HepG2 (cell line): ENCODE measurements around the gene MRI1. TPM values are rescaled to one million over a fixed set of nuclear protein-coding genes. Genes with fewer than 3 reads are reported as not detected.
A peak's percentile ranks its signal among the peaks of the same experiment; 100 is the strongest.

ENCODE experiments used
- AGO1 ChIP-seq: fragments of 200-400 bp; formaldehyde crosslinking; IDR thresholded peaks from 2 replicates; pipeline ENCODE4 v1.6.1; 2017; ENCODE audit warnings: mild to moderate bottlenecking, low read depth, low read length, moderate library complexity; ENCODE audit not compliant: poor library complexity, severe bottlenecking
- ARNT ChIP-seq: fragments of 450-650 bp; IDR thresholded peaks from 2 replicates; pipeline ENCODE4 v1.6.1; 2017
- CC2D1A ChIP-seq: sonication (generic); formaldehyde crosslinking; IDR thresholded peaks from 2 replicates; pipeline ENCODE4 v1.8.1; 2023; ENCODE audit warnings: mild to moderate bottlenecking, missing genetic modification reagents
- FOXJ3 ChIP-seq: sonication (generic); formaldehyde crosslinking; IDR thresholded peaks from 2 replicates; pipeline ENCODE4 v1.4.0; 2020; ENCODE audit warnings: missing genetic modification reagents, mild to moderate bottlenecking, borderline replicate concordance
- FOXK1 ChIP-seq: sonication (generic); formaldehyde crosslinking; IDR thresholded peaks from 2 replicates; pipeline ENCODE4 v1.4.0; 2020; ENCODE audit warnings: low read depth, missing genetic modification reagents, borderline replicate concordance
- KLF13 ChIP-seq: sonication (generic); formaldehyde crosslinking; IDR thresholded peaks from 2 replicates; pipeline ENCODE4 v1.4.0; 2020; ENCODE audit warnings: mild to moderate bottlenecking, missing genetic modification reagents
- MEF2D ChIP-seq: sonication (generic); formaldehyde crosslinking; IDR thresholded peaks from 2 replicates; pipeline ENCODE4 v1.5.1; 2020; ENCODE audit warnings: mild to moderate bottlenecking, missing genetic modification reagents
- NONO ChIP-seq, 2 experiments: fragments of 450-650 bp in 1 of 2; sonication (generic) in 1 of 2; formaldehyde crosslinking in 1 of 2; IDR thresholded peaks in 1 of 2; conservative IDR thresholded peaks in 1 of 2; 2 replicates each; pipeline versions ENCODE4 v1.6.1 to v1.8.0; 2017 to 2022; ENCODE audit warnings: mild to moderate bottlenecking in 1 of 2, missing genetic modification reagents in 1 of 2, moderate library complexity in 1 of 2
- NRL ChIP-seq: sonication (generic); formaldehyde crosslinking; IDR thresholded peaks from 2 replicates; pipeline ENCODE4 v1.5.0; 2020; ENCODE audit warnings: missing genetic modification reagents, mild to moderate bottlenecking, moderate library complexity, borderline replicate concordance
- RFX5 ChIP-seq: IDR thresholded peaks from 2 replicates; pipeline ENCODE4 v1.6.1; 2011; ENCODE audit warnings: low read depth, low read length, improper control_type of control experiment
- SMARCC2 ChIP-seq: fragments of 450-650 bp; IDR thresholded peaks from 2 replicates; pipeline ENCODE4 v1.6.1; 2017; ENCODE audit warnings: antibody characterized with exemption, mild to moderate bottlenecking
- ZC3H4 ChIP-seq: sonication (generic); formaldehyde crosslinking; IDR thresholded peaks from 2 replicates; pipeline ENCODE4 v1.4.0; 2020; ENCODE audit warnings: missing genetic modification reagents, borderline replicate concordance
- ZEB1 ChIP-seq: IDR thresholded peaks from 2 replicates; pipeline ENCODE4 v1.6.1; 2012; ENCODE audit warnings: mild to moderate bottlenecking, low read depth, inconsistent platforms; ENCODE audit not compliant: insufficient replicate concordance
- ZFP36 ChIP-seq: fragments of 150-350 bp; IDR thresholded peaks from 2 replicates; pipeline ENCODE4 v1.6.1; 2018; ENCODE audit warnings: borderline replicate concordance, low read length, low read depth; ENCODE audit not compliant: partially characterized antibody
- ZFY ChIP-seq: sonication (generic); formaldehyde crosslinking; IDR thresholded peaks from 2 replicates; pipeline ENCODE4 v1.4.0; 2020; ENCODE audit warnings: missing genetic modification reagents
- ZNF367 ChIP-seq: sonication (generic); formaldehyde crosslinking; IDR thresholded peaks from 2 replicates; pipeline ENCODE4 v1.4.0; 2020; ENCODE audit warnings: missing genetic modification reagents, borderline replicate concordance
- ZNF558 ChIP-seq: sonication (generic); formaldehyde crosslinking; IDR thresholded peaks from 2 replicates; pipeline ENCODE4 v1.9.0; 2022; ENCODE audit warnings: mild to moderate bottlenecking, missing genetic modification reagents, borderline replicate concordance
- ZNF615 ChIP-seq: sonication (generic); formaldehyde crosslinking; IDR thresholded peaks from 2 replicates; pipeline ENCODE4 v1.5.0; 2020; ENCODE audit warnings: mild to moderate bottlenecking, missing genetic modification reagents, borderline replicate concordance
- ZNF619 ChIP-seq: sonication (generic); formaldehyde crosslinking; IDR thresholded peaks from 2 replicates; pipeline ENCODE4 v1.4.0; 2020; ENCODE audit warnings: mild to moderate bottlenecking, missing genetic modification reagents
- polyA plus RNA-seq, 8 experiments: library from polyadenylated mRNA; depleted of rRNA in 3 of 8; stranded (reverse) in 7 of 8; unstranded in 1 of 8; fragments of >200 nt; fragmentation: Illumina TruSeq in 4 of 8; extraction: Trizol in 4 of 8; gene quantifications; 2 replicates each; pipeline versions ENCODE4 v1.2.1 to v1.2.3, GENCODE V29; 2011 to 2016; ENCODE audit warnings: low read depth in 4 of 8, missing spikeins in 1 of 8, mixed read lengths in 1 of 8; ENCODE audit not compliant: insufficient read depth in 1 of 8
- total RNA-seq, 5 experiments: library from RNA; depleted of rRNA; stranded (reverse); fragments of >200 nt; fragmentation: Illumina TruSeq; extraction: Trizol; gene quantifications; 2 replicates each; pipeline ENCODE4 v1.2.3, GENCODE V29; 2016; ENCODE audit warnings: low read depth in 1 of 5
- TF ChIP-seq, protein P1 (sequence below): sonication (generic); formaldehyde crosslinking; IDR thresholded peaks from 2 replicates; pipeline ENCODE4 v1.5.0; 2020; ENCODE audit warnings: missing genetic modification reagents
- TF ChIP-seq, protein P2 (sequence below): sonication (generic); formaldehyde crosslinking; IDR thresholded peaks from 2 replicates; pipeline ENCODE4 v1.5.0; 2020; ENCODE audit warnings: missing genetic modification reagents, mild to moderate bottlenecking, borderline replicate concordance
- TF ChIP-seq, protein P3 (sequence below), 2 experiments: IDR thresholded peaks; 2 replicates each; pipeline ENCODE4 v1.6.1; 2011 to 2012; ENCODE audit warnings: low read length in 2 of 2, borderline replicate concordance in 1 of 2, low read depth in 1 of 2, mild to moderate bottlenecking in 1 of 2, moderate library complexity in 1 of 2

MRI1 gene
- total and polyA plus RNA-seq, 2 of the 13 experiments (the other 11 are each of a cell fraction or from before 2014, with no cell fraction given) = 20.1 to 20.6 TPM

DNA sequence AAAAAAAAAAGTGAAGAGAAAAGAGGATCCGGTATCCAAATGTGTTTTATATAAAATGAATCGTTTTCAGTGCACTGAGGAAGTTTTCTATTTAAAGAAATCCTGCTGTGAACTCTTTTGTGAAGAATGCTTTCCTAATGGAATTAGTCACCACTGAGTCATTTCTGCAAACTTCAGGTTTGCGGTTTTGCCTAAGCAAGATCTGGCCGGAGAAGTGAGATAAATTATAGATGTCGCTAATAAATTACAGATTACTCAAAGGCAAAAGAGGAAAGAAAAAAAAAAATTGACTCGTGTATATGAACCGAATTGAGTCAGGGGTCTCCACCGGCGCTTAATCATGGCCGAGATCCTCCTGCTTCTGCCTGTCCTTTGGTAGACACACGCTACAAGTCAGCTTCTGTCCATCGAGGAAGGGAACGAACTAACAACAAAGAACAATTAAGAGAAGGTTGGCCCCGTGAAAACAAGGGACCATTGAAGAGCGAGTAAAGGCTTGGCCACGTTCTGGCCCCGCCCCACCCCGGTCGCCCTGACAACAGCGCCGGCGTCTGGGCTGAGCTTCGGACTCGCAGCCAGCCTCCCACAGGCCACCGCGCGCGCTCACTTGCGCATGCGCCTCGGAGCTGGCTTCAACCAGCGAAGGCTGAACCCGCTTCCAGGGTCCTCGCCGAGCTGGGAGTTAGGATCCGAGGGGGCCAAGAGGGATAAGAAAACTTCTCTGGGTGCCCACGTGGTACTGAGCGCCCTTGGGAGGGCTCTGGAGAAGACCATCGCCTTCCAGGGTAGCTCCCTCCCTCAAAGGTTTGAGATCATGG, 33.0 kb upstream of the MRI1 start (continued):
- TF ChIP-seq, protein P1, sequence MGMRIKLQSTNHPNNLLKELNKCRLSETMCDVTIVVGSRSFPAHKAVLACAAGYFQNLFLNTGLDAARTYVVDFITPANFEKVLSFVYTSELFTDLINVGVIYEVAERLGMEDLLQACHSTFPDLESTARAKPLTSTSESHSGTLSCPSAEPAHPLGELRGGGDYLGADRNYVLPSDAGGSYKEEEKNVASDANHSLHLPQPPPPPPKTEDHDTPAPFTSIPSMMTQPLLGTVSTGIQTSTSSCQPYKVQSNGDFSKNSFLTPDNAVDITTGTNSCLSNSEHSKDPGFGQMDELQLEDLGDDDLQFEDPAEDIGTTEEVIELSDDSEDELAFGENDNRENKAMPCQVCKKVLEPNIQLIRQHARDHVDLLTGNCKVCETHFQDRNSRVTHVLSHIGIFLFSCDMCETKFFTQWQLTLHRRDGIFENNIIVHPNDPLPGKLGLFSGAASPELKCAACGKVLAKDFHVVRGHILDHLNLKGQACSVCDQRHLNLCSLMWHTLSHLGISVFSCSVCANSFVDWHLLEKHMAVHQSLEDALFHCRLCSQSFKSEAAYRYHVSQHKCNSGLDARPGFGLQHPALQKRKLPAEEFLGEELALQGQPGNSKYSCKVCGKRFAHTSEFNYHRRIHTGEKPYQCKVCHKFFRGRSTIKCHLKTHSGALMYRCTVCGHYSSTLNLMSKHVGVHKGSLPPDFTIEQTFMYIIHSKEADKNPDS = no peak
- TF ChIP-seq NRL (CRISPR knock-in tag) (no peak; the same call in 1 of the 2 replicates), CC2D1A (no peak), MEF2D (CRISPR knock-in tag) (no peak), ZEB1 (no peak), ZNF615 (CRISPR knock-in tag) (no peak; the same call in 1 of the 2 replicates), NONO (IDR thresholded peaks at IDR 0.05) (no peak), NONO (CRISPR knock-in tag; conservative IDR thresholded peaks at IDR 0.05) (0 out of 2 replicates have a peak, but pooled peaks have one; percentile 32), KLF13 (CRISPR knock-in tag) (no peak), ZFY (peak; percentile 76), FOXK1 (CRISPR knock-in tag) (peak; percentile 76; the same call in 1 of the 2 replicates), ZNF619 (0 out of 2 replicates have a peak, but pooled peaks have one; percentile 51), ZNF558 (no peak), ZNF367 (no peak), FOXJ3 (CRISPR knock-in tag) (0 out of 2 replicates have a peak, but pooled peaks have one; percentile 38), RFX5 (no peak), ZFP36 (no peak), ARNT (no peak), SMARCC2 (no peak), ZC3H4 (CRISPR knock-in tag) (no peak), AGO1 (peak; percentile 59)
- TF ChIP-seq, protein P2, sequence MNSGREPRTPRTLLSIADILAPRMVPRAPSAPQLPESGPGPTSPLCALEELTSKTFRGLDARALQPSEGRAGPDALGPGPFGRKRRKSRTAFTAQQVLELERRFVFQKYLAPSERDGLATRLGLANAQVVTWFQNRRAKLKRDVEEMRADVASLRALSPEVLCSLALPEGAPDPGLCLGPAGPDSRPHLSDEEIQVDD (CRISPR knock-in tag) = no peak
- TF ChIP-seq, protein P3, sequence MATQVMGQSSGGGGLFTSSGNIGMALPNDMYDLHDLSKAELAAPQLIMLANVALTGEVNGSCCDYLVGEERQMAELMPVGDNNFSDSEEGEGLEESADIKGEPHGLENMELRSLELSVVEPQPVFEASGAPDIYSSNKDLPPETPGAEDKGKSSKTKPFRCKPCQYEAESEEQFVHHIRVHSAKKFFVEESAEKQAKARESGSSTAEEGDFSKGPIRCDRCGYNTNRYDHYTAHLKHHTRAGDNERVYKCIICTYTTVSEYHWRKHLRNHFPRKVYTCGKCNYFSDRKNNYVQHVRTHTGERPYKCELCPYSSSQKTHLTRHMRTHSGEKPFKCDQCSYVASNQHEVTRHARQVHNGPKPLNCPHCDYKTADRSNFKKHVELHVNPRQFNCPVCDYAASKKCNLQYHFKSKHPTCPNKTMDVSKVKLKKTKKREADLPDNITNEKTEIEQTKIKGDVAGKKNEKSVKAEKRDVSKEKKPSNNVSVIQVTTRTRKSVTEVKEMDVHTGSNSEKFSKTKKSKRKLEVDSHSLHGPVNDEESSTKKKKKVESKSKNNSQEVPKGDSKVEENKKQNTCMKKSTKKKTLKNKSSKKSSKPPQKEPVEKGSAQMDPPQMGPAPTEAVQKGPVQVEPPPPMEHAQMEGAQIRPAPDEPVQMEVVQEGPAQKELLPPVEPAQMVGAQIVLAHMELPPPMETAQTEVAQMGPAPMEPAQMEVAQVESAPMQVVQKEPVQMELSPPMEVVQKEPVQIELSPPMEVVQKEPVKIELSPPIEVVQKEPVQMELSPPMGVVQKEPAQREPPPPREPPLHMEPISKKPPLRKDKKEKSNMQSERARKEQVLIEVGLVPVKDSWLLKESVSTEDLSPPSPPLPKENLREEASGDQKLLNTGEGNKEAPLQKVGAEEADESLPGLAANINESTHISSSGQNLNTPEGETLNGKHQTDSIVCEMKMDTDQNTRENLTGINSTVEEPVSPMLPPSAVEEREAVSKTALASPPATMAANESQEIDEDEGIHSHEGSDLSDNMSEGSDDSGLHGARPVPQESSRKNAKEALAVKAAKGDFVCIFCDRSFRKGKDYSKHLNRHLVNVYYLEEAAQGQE (IDR thresholded peaks at IDR 0.05; ENCODE audit: borderline replicate concordance in 1 of 2, low read depth in 1 of 2, low read length in 2 of 2) = no peak
